ENCODE measurements around the gene PCDHA9. TPM values are rescaled to one million over a fixed set of nuclear protein-coding genes. Genes with fewer than 3 reads are reported as not detected.
A peak's percentile ranks its signal among the peaks of the same experiment; 100 is the strongest.
"Not testable (repeated sequence)": the region's sequence is repeated elsewhere in the genome, so short reads cannot be mapped to it uniquely, and the experiment has no call there.

The PCDHA9 gene
- total RNA-seq, 2 donors from 2014 or later: 0.03 to 0.05 TPM

GRCh38 chr5:140833993-140834392, 14.2 kb upstream of the PCDHA9 start, which contains the start of gene PCDHA7:
PCDHA7 (plus strand) TSS chr5:140834269; CDS start chr5:140834384, 115 bp downstream.
- intact Hi-C loops (cut with DNase I): no loop called here
- no peak for ATAC-seq
- no peak for DNase-seq

- ATAC-seq; intact Hi-C loops (cut with DNase I); DNase-seq: not testable (repeated sequence)
Observed at GRCh38 chr5:140834439-140835008, 13.7 kb upstream of the PCDHA9 start.

GRCh38 chr5:140835622-140836510, 12.3 kb upstream of the PCDHA9 start:
- ATAC-seq (no peak), DNase-seq (no peak)
- intact Hi-C loops (cut with DNase I): no loop called here

GRCh38 chr5:140840978-140841962, 6.9 kb upstream of the PCDHA9 start, which contains the start of gene PCDHA8:
PCDHA8 (plus strand) TSS chr5:140841187; CDS start chr5:140841322, 135 bp downstream.
- intact Hi-C loops (cut with DNase I): no loop called here
- DNase-seq (no peak), ATAC-seq (no peak)

GRCh38 chr5:140842798-140843733, 5.1 kb upstream of the PCDHA9 start:
- intact Hi-C loops (cut with DNase I): no loop called here
- no peak for ATAC-seq
- DNase-seq: no peak

GRCh38 chr5:140849831-140850634, 1.9 kb downstream of the PCDHA9 start:
- intact Hi-C loops (cut with DNase I): loop anchor here in 1 of 2 donors (10.0 kb wide), 1 partner anchor 195 kb away; no protein-coding TSS in a partner anchor
- not testable (repeated sequence) for ATAC-seq, DNase-seq

GRCh38 chr5:140855772-140856674, 7.8 kb downstream of the PCDHA9 start, which contains the start of gene PCDHA10:
PCDHA10 (plus strand) TSS chr5:140855897; CDS start chr5:140856049, 152 bp downstream.
- intact Hi-C loops (cut with DNase I): loop anchor here in 1 of 2 donors (10.0 kb wide), 1 partner anchor 189 kb away; no protein-coding TSS in a partner anchor
- ATAC-seq: no peak

GRCh38 chr5:140857177-140857986, 9.2 kb downstream of the PCDHA9 start:
- intact Hi-C loops (cut with DNase I): loop anchor here in 1 of 2 donors (10.0 kb wide), 1 partner anchor 187 kb away; no protein-coding TSS in a partner anchor
- no peak for ATAC-seq

More at GRCh38 chr5:140855772-140856674, 7.8 kb downstream of the PCDHA9 start, which contains the start of gene PCDHA10:
- no peak for DNase-seq

GRCh38 chr5:140857987-140858240, 9.7 kb downstream of the PCDHA9 start:
- no peak for DNase-seq
- intact Hi-C loops (cut with DNase I): loop anchor here in 1 of 2 donors (10.0 kb wide), 1 partner anchor 187 kb away; no protein-coding TSS in a partner anchor
- ATAC-seq: no peak

More at GRCh38 chr5:140857177-140857986, 9.2 kb downstream of the PCDHA9 start:
- DNase-seq: no peak

GRCh38 chr5:140862441-140863295, 14.5 kb downstream of the PCDHA9 start:
- no peak for ATAC-seq
- intact Hi-C loops (cut with DNase I): no loop called here
- no peak for DNase-seq

GRCh38 chr5:140868721-140869554, 20.8 kb downstream of the PCDHA9 start, which contains the start of gene PCDHA11:
PCDHA11 (plus strand) TSS chr5:140868957; CDS start chr5:140869104, 147 bp downstream.
- DNase-seq (no peak), ATAC-seq (peak in 1 of 2 donors; percentile 53)
- intact Hi-C loops (cut with DNase I): no loop called here

GRCh38 chr5:140869555-140869886, 21.3 kb downstream of the PCDHA9 start:
- ATAC-seq: no peak
- intact Hi-C loops (cut with DNase I): no loop called here
- no peak for DNase-seq
